HepG2 (cell line): ENCODE results near the gene TMOD3. TPM values are rescaled to one million over a fixed set of nuclear protein-coding genes. Genes with fewer than 3 reads are reported as not detected.

Experiments
- AHDC1 ChIP-seq: sonication (generic); formaldehyde crosslinking; IDR thresholded peaks from 2 replicates; pipeline ENCODE4 v1.5.1; 2020; ENCODE audit warnings: mild to moderate bottlenecking, missing genetic modification reagents, borderline replicate concordance
- ATF5 ChIP-seq: sonication (generic); formaldehyde crosslinking; IDR thresholded peaks from 2 replicates; pipeline ENCODE4 v1.4.0; 2020; ENCODE audit warnings: mild to moderate bottlenecking, low read depth, missing genetic modification reagents
- BRF2 ChIP-seq: sonication (generic); formaldehyde crosslinking; IDR thresholded peaks from 2 replicates; pipeline ENCODE4 v1.8.1; 2022; ENCODE audit warnings: mild to moderate bottlenecking, missing genetic modification reagents
- CC2D1A ChIP-seq: sonication (generic); formaldehyde crosslinking; IDR thresholded peaks from 2 replicates; pipeline ENCODE4 v1.8.1; 2023; ENCODE audit warnings: mild to moderate bottlenecking, missing genetic modification reagents
- DRAP1 ChIP-seq: IDR thresholded peaks from 2 replicates; pipeline ENCODE4 v1.6.1; 2016; ENCODE audit warnings: missing genetic modification reagents, missing compliant biosample characterization
- GATA4 ChIP-seq: sonication (generic); IDR thresholded peaks from 2 replicates; pipeline ENCODE4 v1.6.1; 2016; ENCODE audit warnings: antibody characterized with exemption, low read depth, borderline replicate concordance
- HES4 ChIP-seq: sonication (generic); formaldehyde crosslinking; IDR thresholded peaks from 2 replicates; pipeline ENCODE4 v1.9.0; 2021; ENCODE audit warnings: mild to moderate bottlenecking, missing genetic modification reagents, borderline replicate concordance
- KLF6 ChIP-seq: IDR thresholded peaks from 2 replicates; pipeline ENCODE4 v1.8.0; 2016; ENCODE audit warnings: missing biosample characterization, missing genetic modification reagents
- MEIS1 ChIP-seq: sonication (generic); formaldehyde crosslinking; IDR thresholded peaks from 2 replicates; pipeline ENCODE4 v1.9.0; 2021; ENCODE audit warnings: mild to moderate bottlenecking, missing genetic modification reagents, moderate library complexity, borderline replicate concordance
- NR2C2 ChIP-seq: sonication (generic); formaldehyde crosslinking; IDR thresholded peaks from 2 replicates; pipeline ENCODE4 v1.4.0; 2020; ENCODE audit warnings: missing genetic modification reagents, mild to moderate bottlenecking, moderate library complexity, borderline replicate concordance
- PLSCR1 ChIP-seq: sonication (generic); formaldehyde crosslinking; IDR thresholded peaks from 2 replicates; pipeline ENCODE4 v1.5.0; 2020; ENCODE audit warnings: missing genetic modification reagents, mild to moderate bottlenecking, borderline replicate concordance
- ZBTB21 ChIP-seq: sonication (generic); formaldehyde crosslinking; IDR thresholded peaks from 2 replicates; pipeline ENCODE4 v1.4.0; 2020; ENCODE audit warnings: missing genetic modification reagents
- ZBTB43 ChIP-seq: sonication (generic); formaldehyde crosslinking; conservative IDR thresholded peaks from 2 replicates; pipeline ENCODE4 v1.4.0; 2020; ENCODE audit warnings: missing genetic modification reagents
- ZNF18 ChIP-seq: sonication (generic); formaldehyde crosslinking; IDR thresholded peaks from 2 replicates; pipeline ENCODE4 v1.8.0; 2022; ENCODE audit warnings: mild to moderate bottlenecking, missing genetic modification reagents; ENCODE audit not compliant: insufficient replicate concordance
- ZNF678 ChIP-seq: sonication (generic); formaldehyde crosslinking; IDR thresholded peaks from 2 replicates; pipeline ENCODE4 v1.4.0; 2020; ENCODE audit warnings: mild to moderate bottlenecking, missing genetic modification reagents
- ZNF749 ChIP-seq: sonication (generic); formaldehyde crosslinking; IDR thresholded peaks from 2 replicates; pipeline ENCODE4 v1.8.0; 2022; ENCODE audit warnings: mild to moderate bottlenecking, missing genetic modification reagents, moderate library complexity, borderline replicate concordance
- polyA plus RNA-seq, 8 experiments: library from polyadenylated mRNA; depleted of rRNA in 3 of 8; stranded (reverse) in 7 of 8; unstranded in 1 of 8; fragments of >200 nt; fragmentation: Illumina TruSeq in 4 of 8; extraction: Trizol in 4 of 8; gene quantifications; 2 replicates each; pipeline versions ENCODE4 v1.2.1 to v1.2.3, GENCODE V29; 2011 to 2016; ENCODE audit warnings: low read depth in 4 of 8, missing spikeins in 1 of 8, mixed read lengths in 1 of 8; ENCODE audit not compliant: insufficient read depth in 1 of 8
- total RNA-seq, 5 experiments: library from RNA; depleted of rRNA; stranded (reverse); fragments of >200 nt; fragmentation: Illumina TruSeq; extraction: Trizol; gene quantifications; 2 replicates each; pipeline ENCODE4 v1.2.3, GENCODE V29; 2016; ENCODE audit warnings: low read depth in 1 of 5

The TMOD3 gene
- total and polyA plus RNA-seq, 2 of the 13 experiments (the other 11 are each of a cell fraction or from before 2014, with no cell fraction given) = 5.1 to 23.2 TPM

GRCh38 chr15:51907136-51907862, 77.8 kb downstream of the TMOD3 start (continued):
- TF ChIP-seq DRAP1 (CRISPR knock-in tag) (peak; percentile 39; the same call in 1 of the 2 replicates), ATF5 (CRISPR knock-in tag) (no peak), BRF2 (CRISPR knock-in tag) (no peak), HES4 (CRISPR knock-in tag) (no peak), KLF6 (CRISPR knock-in tag) (0 out of 2 replicates have a peak, but pooled peaks have one; percentile 47), MEIS1 (CRISPR knock-in tag) (peak; percentile 61; the same call in 1 of the 2 replicates), NR2C2 (CRISPR knock-in tag) (no peak; the same call in 1 of the 2 replicates), ZBTB21 (CRISPR knock-in tag) (peak; percentile 60; the same call in 1 of the 2 replicates), ZBTB43 (no peak), CC2D1A (CRISPR knock-in tag) (no peak), AHDC1 (CRISPR knock-in tag) (peak; percentile 77; the same call in 1 of the 2 replicates), ZNF18 (CRISPR knock-in tag) (no peak), ZNF678 (CRISPR knock-in tag) (no peak), ZNF749 (CRISPR knock-in tag) (no peak), PLSCR1 (CRISPR knock-in tag) (no peak), GATA4 (no peak)
